IMR-90 (cell line): ENCODE measurements around the gene C12orf50. TPM values are rescaled to one million over a fixed set of nuclear protein-coding genes. Genes with fewer than 3 reads are reported as not detected.

ENCODE experiments used
- ATAC-seq: fragments of 200-7000 bp; cut with Tn5 transposase; 2 replicates; pipeline ENCODE4 v1.9.1; 2020; ENCODE audit warnings: low read depth, mild to moderate bottlenecking, moderate library complexity
- BruUV-seq: library from RNA; stranded (reverse); fragments of 400-500 nt; replicated peaks from 2 replicates; lab custom pipeline; 2021; lab: Mats Ljungman, UMichigan
- CTCF ChIA-PET: fragments of 300-600 bp; formaldehyde crosslinking; extraction: SDS; loops from one replicate; lab custom pipeline; 2021; ENCODE audit warnings: antibody characterized with exemption; lab: Yijun Ruan, JAX
- POLR2A ChIA-PET: fragments of 300-600 bp; sonication (Branson Sonifier 250); formaldehyde crosslinking; loops from one replicate; lab custom pipeline; 2022; ENCODE audit warnings: antibody characterized with exemption; ENCODE audit not compliant: unreplicated experiment; lab: Charles Lee
- DNase-seq: peaks from one replicate; pipeline ENCODE4 v3.0.0; 2013
- H2AFZ ChIP-seq: replicated peaks from 2 replicates; pipeline ENCODE3; 2013; ENCODE audit warnings: low read length, mild to moderate bottlenecking; ENCODE audit not compliant: poor library complexity
- H2AK5ac ChIP-seq: 2 replicates; pipeline ENCODE4 v1.6.1; 2013; ENCODE audit warnings: low read depth, low read length, inconsistent platforms
- H2AK9ac ChIP-seq: replicated peaks from 2 replicates; pipeline ENCODE3; 2013; ENCODE audit warnings: mild to moderate bottlenecking, low read depth, low read length, moderate library complexity; ENCODE audit not compliant: poor library complexity
- H2BK120ac ChIP-seq: 2 replicates; pipeline ENCODE4 v1.6.1; 2013; ENCODE audit warnings: low read depth, low read length, inconsistent platforms
- H2BK15ac ChIP-seq: 3 replicates; pipeline ENCODE4 v1.6.1; 2013; ENCODE audit warnings: low read depth, low read length, inconsistent platforms
- H2BK20ac ChIP-seq: 2 replicates; pipeline ENCODE4 v1.6.1; 2013; ENCODE audit warnings: low read depth, mild to moderate bottlenecking, inconsistent platforms, low read length, moderate library complexity
- H2BK5ac ChIP-seq: 2 replicates; pipeline ENCODE4 v1.6.1; 2013; ENCODE audit warnings: mild to moderate bottlenecking, low read depth, low read length, inconsistent platforms; ENCODE audit not compliant: poor library complexity, severe bottlenecking
- H3K14ac ChIP-seq: replicated peaks from 2 replicates; pipeline ENCODE4 v1.6.1; 2013; ENCODE audit warnings: low read depth, low read length, inconsistent platforms
- H3K18ac ChIP-seq: 2 replicates; pipeline ENCODE4 v1.6.1; 2013; ENCODE audit warnings: low read depth, low read length, control low read depth
- H3K23ac ChIP-seq: 2 replicates; pipeline ENCODE4 v1.6.1; 2013; ENCODE audit warnings: low read depth, low read length, inconsistent platforms
- H3K27ac ChIP-seq: 2 replicates; pipeline ENCODE4 v1.5.1; 2013; ENCODE audit warnings: mild to moderate bottlenecking, control low read depth, low read length; ENCODE audit not compliant: insufficient read depth
- H3K27me3 ChIP-seq: 2 replicates; pipeline ENCODE4 v1.6.1; 2013; ENCODE audit warnings: low read length; ENCODE audit not compliant: control insufficient read depth, insufficient read depth
- H3K36me3 ChIP-seq: 2 replicates; pipeline ENCODE4 v1.6.1; 2013; ENCODE audit warnings: low read length, mixed read lengths; ENCODE audit not compliant: control insufficient read depth, insufficient read depth
- H3K4ac ChIP-seq: 2 replicates; pipeline ENCODE4 v1.6.1; 2013; ENCODE audit warnings: low read depth, low read length, inconsistent platforms
- H3K4me1 ChIP-seq: 2 replicates; pipeline ENCODE4 v1.6.1; 2013; ENCODE audit warnings: low read length, mixed read lengths; ENCODE audit not compliant: control insufficient read depth, insufficient read depth
- H3K4me2 ChIP-seq: 2 replicates; pipeline ENCODE4 v1.6.1; 2013; ENCODE audit warnings: low read depth, mild to moderate bottlenecking, control low read depth, low read length, moderate library complexity
- H3K4me3 ChIP-seq: 2 replicates; pipeline ENCODE4 v1.5.1; 2013; ENCODE audit warnings: low read depth, mild to moderate bottlenecking, control low read depth, low read length, moderate library complexity; ENCODE audit not compliant: insufficient read depth
- H3K56ac ChIP-seq: 2 replicates; pipeline ENCODE4 v1.6.1; 2013; ENCODE audit warnings: low read length, inconsistent platforms; ENCODE audit not compliant: insufficient read depth; ENCODE audit errors: extremely low read depth
- H3K79me1 ChIP-seq, 2 experiments: 2 replicates each; pipeline ENCODE4 v1.6.1; 2013; ENCODE audit warnings: low read length in 2 of 2, inconsistent platforms in 1 of 2, low read depth in 1 of 2
- H3K9ac ChIP-seq: 2 replicates; pipeline ENCODE4 v1.6.1; 2013; ENCODE audit warnings: low read depth, low read length, control low read depth
- H3K9me1 ChIP-seq: 2 replicates; pipeline ENCODE4 v1.6.1; 2013; ENCODE audit warnings: low read length, inconsistent platforms; ENCODE audit not compliant: insufficient read depth
- H3K9me3 ChIP-seq: 2 replicates; pipeline ENCODE4 v1.6.1; 2013; ENCODE audit warnings: low read length; ENCODE audit not compliant: control insufficient read depth, insufficient read depth
- H4K20me1 ChIP-seq: 2 replicates; pipeline ENCODE4 v1.6.1; 2013; ENCODE audit warnings: low read length, inconsistent platforms; ENCODE audit not compliant: insufficient read depth
- H4K5ac ChIP-seq: 2 replicates; pipeline ENCODE4 v1.6.1; 2013; ENCODE audit warnings: mild to moderate bottlenecking, low read depth, low read length, control low read depth
- H4K8ac ChIP-seq, 2 experiments: 2 replicates each; pipeline ENCODE4 v1.6.1; 2013; ENCODE audit warnings: low read depth in 2 of 2, low read length in 2 of 2, control low read depth in 1 of 2, inconsistent platforms in 1 of 2
- H4K91ac ChIP-seq: 2 replicates; pipeline ENCODE4 v1.6.1; 2013; ENCODE audit warnings: low read depth, low read length, inconsistent platforms; ENCODE audit not compliant: insufficient read depth
- BHLHE40 ChIP-seq: fragments of 150-350 bp; IDR thresholded peaks from 2 replicates; pipeline ENCODE4 v1.6.1; 2016; ENCODE audit warnings: mild to moderate bottlenecking, low read depth, low read length
- CTCF ChIP-seq: conservative IDR thresholded peaks from 2 replicates; pipeline ENCODE4 v1.5.1; 2012; ENCODE audit warnings: mild to moderate bottlenecking, low read depth, low read length, improper control_type of control experiment
- MAFK ChIP-seq: IDR thresholded peaks from 2 replicates; pipeline ENCODE4 v1.6.1; 2012; ENCODE audit warnings: low read depth, low read length, improper control_type of control experiment
- RCOR1 ChIP-seq: IDR thresholded peaks from 2 replicates; pipeline ENCODE4 v1.6.1; 2012; ENCODE audit warnings: mild to moderate bottlenecking, low read length, improper control_type of control experiment; ENCODE audit not compliant: insufficient replicate concordance
- RFX5 ChIP-seq: IDR thresholded peaks from 2 replicates; pipeline ENCODE4 v1.8.0; 2012; ENCODE audit warnings: low read depth, mild to moderate bottlenecking, low read length, moderate library complexity
- SMC3 ChIP-seq: fragments of 150-350 bp; IDR thresholded peaks from 2 replicates; pipeline ENCODE4 v1.6.1; 2016; ENCODE audit warnings: low read depth, mild to moderate bottlenecking, antibody characterized with exemption, low read length, moderate library complexity
- WGBS, 2 experiments: methylation state at CpG; one replicate each; pipeline versions ENCODE4 v1.1.5 to v1.1.7; 2013; ENCODE audit warnings: missing lambda C conversion rate in 2 of 2; ENCODE audit not compliant: insufficient read length in 1 of 2; ENCODE audit errors: extremely low coverage in 2 of 2; 5-methylcytosine and 5-hydroxymethylcytosine counted together
- dilution Hi-C: fragments of 300-500 bp; cut with HindIII; formaldehyde crosslinking; loops from one replicate; pipeline ENCODE4 v1.14.3; 2018; ENCODE audit warnings: low sequenced_read_pairs; ENCODE audit not compliant: unreplicated experiment
- in situ Hi-C: fragments of 300-500 bp; cut with MboI; formaldehyde crosslinking; loops from 3 replicates; pipeline ENCODE4 v1.14.3; 2019; ENCODE audit warnings: low sequenced_read_pairs, inconsistent platforms, mixed read lengths
- intact Hi-C: fragments of 100-400 bp; cut with micrococcal nuclease; formaldehyde crosslinking; loops from 2 replicates; pipeline ENCODE4 v1.10.0; 2022
- polyA plus RNA-seq, 3 experiments: library from polyadenylated mRNA; depleted of rRNA; stranded (reverse); fragments of >200 nt; gene quantifications; 2 replicates each; pipeline ENCODE4 v1.2.3, GENCODE V29; 2012; ENCODE audit warnings: low replicate concordance in 1 of 3
- total RNA-seq: library from RNA; depleted of rRNA; stranded (reverse); fragments of >200 nt; gene quantifications from 2 replicates; pipeline ENCODE4 v1.2.3, GENCODE V29; 2012
- TF ChIP-seq, protein P1 (sequence below): fragments of 150-350 bp; IDR thresholded peaks from 2 replicates; pipeline ENCODE4 v1.6.1; 2016; ENCODE audit warnings: low read depth, mild to moderate bottlenecking, low read length, moderate library complexity, borderline replicate concordance

The C12orf50 gene
- total and polyA plus RNA-seq, 2 of the 4 experiments (the other 2 are of a cell fraction): not detected

DNA sequence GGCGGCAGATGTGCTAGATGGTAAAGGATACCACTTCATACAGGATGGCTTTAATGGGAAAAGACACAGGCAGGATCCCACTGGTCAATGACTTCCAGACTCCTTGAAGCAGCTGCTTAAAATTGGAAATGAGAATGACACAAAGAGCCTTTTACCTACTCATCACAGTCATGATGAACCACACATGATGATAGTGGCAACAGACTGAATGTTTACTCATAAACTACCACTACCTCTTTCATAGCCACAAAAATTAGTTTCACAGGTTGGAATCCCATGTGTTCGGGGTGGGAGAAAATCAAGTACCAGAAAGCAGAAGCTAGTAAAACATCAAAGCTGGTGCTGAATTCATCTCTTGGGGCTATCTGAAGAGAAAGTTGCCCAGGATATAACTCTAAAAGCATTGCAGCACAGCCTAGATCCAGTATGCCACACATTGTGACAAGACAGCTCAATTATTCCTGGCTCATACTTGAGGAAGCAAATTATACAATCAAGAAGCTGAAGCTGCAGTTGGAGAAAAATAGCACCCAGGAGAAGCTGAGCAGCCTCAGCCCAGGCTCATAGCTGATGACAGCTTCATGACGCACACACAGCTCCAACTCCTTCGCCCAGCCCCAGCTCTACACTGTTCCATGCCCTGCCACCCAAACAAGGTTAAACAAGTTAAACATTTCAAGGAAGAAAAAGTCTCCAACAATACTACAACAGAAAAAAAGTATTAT lies 29.0 kb upstream of the C12orf50 start:
- H3K23ac ChIP-seq: no peak overlapping the region
- H2AFZ ChIP-seq: no peak overlapping the region
- CTCF ChIA-PET: no interaction called here
- H2BK120ac ChIP-seq: no peak overlapping the region
- no peak overlapping the region for H2BK15ac ChIP-seq
- H4K91ac ChIP-seq: no peak overlapping the region
- H3K56ac ChIP-seq: no peak overlapping the region
- H3K14ac ChIP-seq: no peak overlapping the region
- H2BK5ac ChIP-seq: no peak overlapping the region
- ATAC-seq (peak; percentile 50; the same call in 1 of the 2 replicates), DNase-seq (peak; percentile 40)
- H3K9me1 ChIP-seq: no peaks in the 10 kb centered on the region
- no peaks in the 10 kb centered on the region for H3K9me3 ChIP-seq
- BruUV-seq: no TSS peak
- no peak for TF ChIP-seq SMC3
- no peak for TF ChIP-seq BHLHE40
- no peak for TF ChIP-seq RFX5
- no peak for TF ChIP-seq RCOR1
- no peak for TF ChIP-seq CTCF
- TF ChIP-seq, protein P1, sequence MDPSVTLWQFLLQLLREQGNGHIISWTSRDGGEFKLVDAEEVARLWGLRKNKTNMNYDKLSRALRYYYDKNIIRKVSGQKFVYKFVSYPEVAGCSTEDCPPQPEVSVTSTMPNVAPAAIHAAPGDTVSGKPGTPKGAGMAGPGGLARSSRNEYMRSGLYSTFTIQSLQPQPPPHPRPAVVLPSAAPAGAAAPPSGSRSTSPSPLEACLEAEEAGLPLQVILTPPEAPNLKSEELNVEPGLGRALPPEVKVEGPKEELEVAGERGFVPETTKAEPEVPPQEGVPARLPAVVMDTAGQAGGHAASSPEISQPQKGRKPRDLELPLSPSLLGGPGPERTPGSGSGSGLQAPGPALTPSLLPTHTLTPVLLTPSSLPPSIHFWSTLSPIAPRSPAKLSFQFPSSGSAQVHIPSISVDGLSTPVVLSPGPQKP: no peak
- no peak for TF ChIP-seq MAFK
- no peak overlapping the region for H3K4me3 ChIP-seq
- no peak overlapping the region for H3K27ac ChIP-seq
- no peaks in the 10 kb centered on the region for H3K79me1 ChIP-seq
- H3K9ac ChIP-seq: no peak overlapping the region
- H4K20me1 ChIP-seq: no peaks in the 10 kb centered on the region
- no peaks in the 10 kb centered on the region for H3K27me3 ChIP-seq
- intact Hi-C loops: no loop called here
- H3K36me3 ChIP-seq: peaks cover 12% of the 10 kb centered on the region
- H2BK20ac ChIP-seq: no peak overlapping the region
- POLR2A ChIA-PET: no interaction called here
- no peak overlapping the region for H3K4ac ChIP-seq
- in situ Hi-C loops: no loop called here
- H4K8ac ChIP-seq: no peak overlapping the region
- no peak overlapping the region for H3K4me2 ChIP-seq
- WGBS, 2 experiments: no CpG with 5 or more reads among the region's 4 CpGs
- no peaks in the 10 kb centered on the region for H3K4me1 ChIP-seq
- H3K18ac ChIP-seq: no peak overlapping the region
- dilution Hi-C loops: no loop called here
- H2AK9ac ChIP-seq: no peak overlapping the region
- H4K5ac ChIP-seq: no peak overlapping the region
- no peak overlapping the region for H2AK5ac ChIP-seq
